ENCODE results near the gene C2CD4C.

Gene C2CD4C

DNA sequence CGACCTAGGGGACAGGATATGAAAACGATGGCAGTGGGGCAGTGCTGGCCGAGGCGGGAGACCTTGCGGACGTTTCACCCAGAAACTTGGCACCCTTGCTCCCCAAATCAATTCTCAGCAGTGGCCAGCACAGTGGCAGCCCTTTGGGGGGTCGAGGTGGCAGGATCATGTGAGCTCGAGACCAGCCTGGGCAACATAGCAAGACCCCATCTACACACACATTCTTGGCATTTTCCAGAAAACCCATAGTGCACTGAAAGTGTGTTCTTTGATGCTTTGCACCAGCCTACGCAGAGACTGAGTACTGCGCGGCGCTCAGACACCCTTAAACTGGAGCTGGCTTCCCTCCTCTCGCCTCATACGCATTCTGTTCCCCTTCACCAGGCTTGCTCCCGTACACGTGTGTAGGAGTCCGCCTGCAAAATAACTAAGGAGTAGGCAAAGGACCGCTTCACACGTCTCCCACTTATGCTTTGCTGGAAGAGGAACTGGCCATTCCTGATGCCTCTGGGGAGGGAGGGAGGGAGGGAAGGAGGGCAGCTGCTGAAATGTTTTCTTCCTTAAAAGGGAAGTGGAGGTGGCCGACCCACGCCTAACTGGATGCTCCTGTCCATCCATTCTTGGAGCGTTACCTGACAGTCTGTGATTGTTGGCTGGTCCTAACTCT lies 40.9 kb downstream of the C2CD4C start:
- TF ChIP-seq, protein P1, sequence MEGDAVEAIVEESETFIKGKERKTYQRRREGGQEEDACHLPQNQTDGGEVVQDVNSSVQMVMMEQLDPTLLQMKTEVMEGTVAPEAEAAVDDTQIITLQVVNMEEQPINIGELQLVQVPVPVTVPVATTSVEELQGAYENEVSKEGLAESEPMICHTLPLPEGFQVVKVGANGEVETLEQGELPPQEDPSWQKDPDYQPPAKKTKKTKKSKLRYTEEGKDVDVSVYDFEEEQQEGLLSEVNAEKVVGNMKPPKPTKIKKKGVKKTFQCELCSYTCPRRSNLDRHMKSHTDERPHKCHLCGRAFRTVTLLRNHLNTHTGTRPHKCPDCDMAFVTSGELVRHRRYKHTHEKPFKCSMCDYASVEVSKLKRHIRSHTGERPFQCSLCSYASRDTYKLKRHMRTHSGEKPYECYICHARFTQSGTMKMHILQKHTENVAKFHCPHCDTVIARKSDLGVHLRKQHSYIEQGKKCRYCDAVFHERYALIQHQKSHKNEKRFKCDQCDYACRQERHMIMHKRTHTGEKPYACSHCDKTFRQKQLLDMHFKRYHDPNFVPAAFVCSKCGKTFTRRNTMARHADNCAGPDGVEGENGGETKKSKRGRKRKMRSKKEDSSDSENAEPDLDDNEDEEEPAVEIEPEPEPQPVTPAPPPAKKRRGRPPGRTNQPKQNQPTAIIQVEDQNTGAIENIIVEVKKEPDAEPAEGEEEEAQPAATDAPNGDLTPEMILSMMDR (IDR thresholded peaks at IDR 0.05; ENCODE audit: low read length): no peak
- no peak for TF ChIP-seq EZH2 (IDR thresholded peaks at IDR 0.05; ENCODE audit: borderline replicate concordance, low read length)
- no peaks in the 10 kb centered on the region for H3K9me2 ChIP-seq (ENCODE audit: low read depth, low read length)
- peaks cover 7% of the 10 kb centered on the region for H3K4me1 ChIP-seq (ENCODE audit: insufficient read depth, low read length, severe bottlenecking)
- H3K27ac ChIP-seq (ENCODE audit: low read depth, low read length, poor library complexity, severe bottlenecking): no peak overlapping the region
- H3K27me3 ChIP-seq (ENCODE audit: insufficient read depth, low read length): no peaks in the 10 kb centered on the region; the same call in 1 of the 2 replicates
- H3K9ac ChIP-seq (ENCODE audit: low read length): no peak overlapping the region
- no peaks in the 10 kb centered on the region for H3K36me3 ChIP-seq (ENCODE audit: insufficient read depth, low read length)
- H3K4me3 ChIP-seq (ENCODE audit: low read depth, low read length, poor library complexity, severe bottlenecking): no peak overlapping the region
- no peak overlapping the region for H2AFZ ChIP-seq (ENCODE audit: low read length)
- H3K79me2 ChIP-seq (ENCODE audit: insufficient read depth, low read length): no peaks in the 10 kb centered on the region
- H4K20me1 ChIP-seq (ENCODE audit: insufficient read depth, low read length): no peaks in the 10 kb centered on the region
- no peak overlapping the region for H3K4me2 ChIP-seq (ENCODE audit: low read length)
- no peaks in the 10 kb centered on the region for H3F3A ChIP-seq (ENCODE audit: insufficient read depth, low read length)
- no peaks in the 10 kb centered on the region for H3K9me3 ChIP-seq (ENCODE audit: low read length)

DNA sequence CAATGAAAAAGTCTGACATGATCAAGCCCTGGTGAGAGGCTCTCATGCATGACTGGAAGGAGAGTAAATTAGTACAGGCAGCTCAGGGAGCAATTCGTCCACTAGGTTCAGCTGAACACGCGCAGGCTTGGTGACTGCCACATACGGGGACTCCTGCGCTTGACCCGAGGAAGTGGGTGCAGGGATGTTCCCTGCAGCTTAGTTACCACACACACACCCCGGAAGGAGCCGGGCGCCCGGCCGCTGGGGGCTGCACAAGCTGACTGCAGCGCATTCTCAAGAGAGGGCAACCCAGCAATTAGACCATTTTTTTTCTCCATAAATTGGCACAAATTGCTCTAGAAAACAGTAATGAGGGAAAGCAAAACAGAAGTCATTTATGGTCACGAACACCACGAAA lies 41.4 kb downstream of the C2CD4C start:
- Histone ChIP-seq H3K27me3 (ENCODE audit: insufficient read depth, low read length) (no peaks in the 10 kb centered on the region; the same call in 1 of the 2 replicates), H3K4me2 (ENCODE audit: low read length) (no peak overlapping the region), H3K4me3 (ENCODE audit: low read depth, low read length, poor library complexity, severe bottlenecking) (no peak overlapping the region), H3K27ac (ENCODE audit: low read depth, low read length, poor library complexity, severe bottlenecking) (no peak overlapping the region), H3K36me3 (ENCODE audit: insufficient read depth, low read length) (no peaks in the 10 kb centered on the region), H3K9ac (ENCODE audit: low read length) (no peak overlapping the region), H3F3A (ENCODE audit: insufficient read depth, low read length) (no peaks in the 10 kb centered on the region), H3K9me2 (ENCODE audit: low read depth, low read length) (no peaks in the 10 kb centered on the region), H3K4me1 (ENCODE audit: insufficient read depth, low read length, severe bottlenecking) (peaks cover 7% of the 10 kb centered on the region), H3K9me3 (ENCODE audit: low read length) (no peaks in the 10 kb centered on the region), H4K20me1 (ENCODE audit: insufficient read depth, low read length) (no peaks in the 10 kb centered on the region), H2AFZ (ENCODE audit: low read length) (no peak overlapping the region), H3K79me2 (ENCODE audit: insufficient read depth, low read length) (no peaks in the 10 kb centered on the region)
- no peak for TF ChIP-seq EZH2 (IDR thresholded peaks at IDR 0.05; ENCODE audit: borderline replicate concordance, low read length)

DNA sequence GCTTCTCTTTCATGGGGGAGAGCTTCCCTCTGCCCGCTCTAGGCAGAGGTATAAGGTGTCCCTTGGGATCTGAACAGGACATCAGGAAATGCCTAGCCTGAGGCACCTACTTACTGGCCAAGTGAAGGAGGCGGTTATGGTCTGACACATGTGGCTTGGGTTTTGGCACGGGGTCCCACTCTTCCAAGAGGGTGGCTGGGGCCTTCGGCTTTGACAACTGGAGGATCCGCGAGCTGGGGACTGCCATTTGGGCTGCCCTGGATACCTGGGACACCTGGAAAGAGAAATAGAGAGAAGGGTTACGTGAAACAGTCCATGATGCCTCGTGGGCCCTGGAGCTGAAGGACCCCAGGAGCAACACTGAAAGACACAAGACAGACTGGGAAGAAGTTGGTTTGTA lies 42.0 kb downstream of the C2CD4C start:
- Histone ChIP-seq H3K79me2 (ENCODE audit: insufficient read depth, low read length) (no peaks in the 10 kb centered on the region), H3K9me3 (ENCODE audit: low read length) (no peaks in the 10 kb centered on the region), H3K9ac (ENCODE audit: low read length) (no peak overlapping the region), H3K36me3 (ENCODE audit: insufficient read depth, low read length) (no peaks in the 10 kb centered on the region), H3K9me2 (ENCODE audit: low read depth, low read length) (no peaks in the 10 kb centered on the region), H3K4me1 (ENCODE audit: insufficient read depth, low read length, severe bottlenecking) (peaks cover 6% of the 10 kb centered on the region), H4K20me1 (ENCODE audit: insufficient read depth, low read length) (no peaks in the 10 kb centered on the region), H3K4me3 (ENCODE audit: low read depth, low read length, poor library complexity, severe bottlenecking) (no peak overlapping the region), H2AFZ (ENCODE audit: low read length) (no peak overlapping the region), H3K27ac (ENCODE audit: low read depth, low read length, poor library complexity, severe bottlenecking) (no peak overlapping the region), H3F3A (ENCODE audit: insufficient read depth, low read length) (no peaks in the 10 kb centered on the region), H3K27me3 (ENCODE audit: insufficient read depth, low read length) (no peaks in the 10 kb centered on the region; the same call in 1 of the 2 replicates), H3K4me2 (ENCODE audit: low read length) (no peak overlapping the region)
- TF ChIP-seq EZH2 (IDR thresholded peaks at IDR 0.05; ENCODE audit: borderline replicate concordance, low read length): no peak
- TF ChIP-seq, protein P1 (IDR thresholded peaks at IDR 0.05; ENCODE audit: low read length): no peak

Measured in OCI-LY1 (cell line).